ENCODE data around the gene NXNL1.
"Not testable (repeated sequence)": the region's sequence is repeated elsewhere in the genome, so short reads cannot be mapped to it uniquely, and the experiment has no call there.

Gene NXNL1

DNA sequence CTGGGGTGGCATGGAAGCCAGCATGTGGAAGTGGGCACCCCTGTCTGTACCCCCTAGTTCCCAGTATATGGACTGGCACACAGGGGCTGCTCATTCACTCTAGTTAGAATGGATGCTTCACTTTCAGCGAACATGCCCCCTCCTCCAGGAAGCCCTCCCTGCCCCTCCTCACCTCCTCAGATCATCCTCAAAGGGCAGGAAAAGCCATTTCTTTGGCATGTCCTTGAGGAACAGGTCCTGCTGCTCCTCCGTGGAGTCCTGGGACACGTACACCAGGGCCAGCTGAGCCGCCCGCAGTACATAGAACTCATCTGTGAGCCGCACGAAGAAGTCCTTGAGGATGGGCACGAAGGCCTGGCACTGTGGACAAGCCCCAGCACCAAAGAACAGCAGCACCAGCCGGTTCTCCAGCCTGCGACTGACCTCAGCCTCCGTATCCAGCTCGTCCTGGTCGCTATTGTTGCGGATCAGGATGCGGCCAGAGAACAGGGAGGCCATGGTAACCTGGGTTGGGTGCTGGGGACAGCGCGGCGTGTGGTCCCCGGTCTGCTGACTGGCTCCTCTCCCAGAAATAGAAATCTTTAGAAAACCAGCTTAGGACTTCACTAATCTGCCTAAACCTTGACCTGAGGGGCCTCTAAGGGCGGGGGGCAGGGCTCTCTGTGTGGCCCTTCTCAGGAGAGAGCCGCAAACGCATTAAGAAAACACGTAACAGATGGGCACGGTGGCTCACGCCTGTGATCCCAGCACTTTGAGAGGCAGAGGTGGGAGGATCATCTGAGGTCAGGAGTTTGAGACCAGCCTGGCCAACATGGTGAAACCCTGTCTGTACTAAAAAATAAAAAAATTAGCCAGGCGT lies at the start of gene NXNL1:
Gene NXNL1 (minus strand): TSS at position 555 of the 859 bp plus-strand sequence. CDS start 57 bp downstream, at position 498.
- no peak for DNase-seq

DNA sequence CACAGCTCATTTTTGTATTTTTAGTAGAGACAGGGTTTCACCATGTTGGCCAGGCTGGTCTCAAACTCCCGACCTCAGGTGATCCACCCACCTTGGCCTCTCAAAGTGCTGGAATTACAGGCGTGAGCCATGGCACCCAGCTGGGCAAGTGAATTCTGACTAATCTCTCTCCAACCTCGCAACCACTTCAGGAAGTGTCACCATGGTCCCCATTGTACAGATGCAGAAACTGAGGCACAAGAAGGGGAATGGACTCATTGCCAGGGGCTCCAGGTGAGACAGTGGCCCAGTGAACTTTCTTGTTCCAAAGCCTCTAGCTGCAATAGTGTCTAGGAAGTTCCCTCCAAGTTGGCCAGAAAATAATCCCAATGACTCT lies 47.8 kb upstream of the NXNL1 start:
- DNase-seq = not testable (repeated sequence)

DNA sequence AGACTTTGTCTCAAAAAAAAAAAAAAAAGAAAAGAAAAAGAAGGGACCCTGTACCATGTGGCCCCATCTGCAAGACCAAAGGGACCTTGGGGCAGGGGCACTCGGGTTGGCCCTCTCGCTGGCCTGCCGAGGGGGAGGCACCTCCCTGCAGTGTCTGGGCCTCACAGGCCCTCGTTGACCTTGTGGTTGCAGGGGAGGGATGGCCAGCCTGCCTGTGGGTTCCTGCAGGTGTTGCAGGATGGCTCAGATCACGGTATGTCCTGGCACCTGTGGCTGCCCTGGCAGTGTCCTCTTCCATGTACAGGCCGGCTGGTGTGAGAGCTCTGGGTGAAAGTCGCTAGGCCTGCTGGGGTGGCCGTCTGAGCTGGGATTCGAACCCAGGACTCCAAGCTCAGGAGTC lies 46.0 kb upstream of the NXNL1 start:
- no peak for DNase-seq

GRCh38 chr19:17505223-17505622 lies 44.5 kb upstream of the NXNL1 start:
- DNase-seq = no peak

DNA sequence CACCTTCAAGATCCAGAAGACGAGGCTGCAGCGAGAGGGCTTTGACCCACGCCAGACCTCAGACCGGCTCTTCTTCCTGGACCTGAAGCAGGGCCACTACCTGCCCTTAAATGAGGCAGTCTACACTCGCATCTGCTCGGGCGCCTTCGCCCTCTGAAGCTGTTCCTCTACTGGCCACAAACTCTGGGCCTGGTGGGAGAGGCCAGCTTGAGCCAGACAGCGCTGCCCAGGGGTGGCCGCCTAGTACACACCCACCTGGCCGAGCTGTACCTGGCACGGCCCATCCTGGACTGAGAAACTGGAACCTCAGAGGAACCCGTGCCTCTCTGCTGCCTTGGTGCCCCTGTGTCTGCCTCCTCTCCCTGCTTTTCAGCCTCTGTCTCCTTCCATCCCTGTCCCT lies 43.7 kb upstream of the NXNL1 start:
- no peak for DNase-seq

GRCh38 chr19:17504030-17504429 lies 43.3 kb upstream of the NXNL1 start:
- no peak for DNase-seq

- no peak for DNase-seq
These were observed 42.5 kb upstream of the NXNL1 start for GRCh38 chr19:17503240-17503639.

- DNase-seq = no peak
These were observed 39.9 kb upstream of the NXNL1 start for GRCh38 chr19:17500447-17501198.

DNA sequence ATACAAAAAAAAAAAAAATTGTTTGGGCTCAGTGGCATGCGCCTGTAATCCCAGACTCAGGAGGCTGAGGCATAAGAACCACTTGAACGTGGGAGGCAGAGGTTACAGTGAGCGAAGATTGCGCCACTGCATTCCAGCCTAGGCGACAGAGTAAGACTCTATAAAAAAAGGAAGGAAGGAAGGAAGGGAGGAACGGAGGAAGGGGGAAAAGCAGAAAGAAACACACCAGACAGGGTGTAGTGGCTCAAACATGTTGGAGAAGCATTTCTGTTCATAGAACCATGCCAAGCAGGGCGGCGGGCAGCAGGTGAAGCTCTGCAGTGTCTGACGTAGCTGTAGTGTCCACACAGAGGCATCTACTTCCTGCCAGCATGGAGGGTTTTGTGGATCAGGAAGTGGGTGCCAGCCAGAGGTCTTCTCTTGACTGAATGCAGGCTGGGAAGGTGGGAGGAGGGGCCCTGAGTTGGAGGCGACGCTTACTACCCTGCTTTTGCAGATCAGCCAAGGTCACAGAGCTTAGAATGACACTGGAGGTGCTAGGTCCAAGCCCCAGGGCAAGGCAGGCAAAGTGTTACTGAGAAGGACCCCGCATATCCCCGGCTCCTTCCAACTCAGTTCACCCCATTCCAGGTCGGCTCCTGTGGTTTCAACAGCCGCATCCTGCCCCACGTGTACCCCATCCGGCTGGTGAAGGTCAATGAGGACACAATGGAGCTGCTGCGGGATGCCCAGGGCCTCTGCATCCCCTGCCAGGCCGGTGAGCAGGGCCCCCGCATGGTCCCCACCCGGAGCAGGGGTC lies 39.1 kb upstream of the NXNL1 start:
- peak; percentile 70 for DNase-seq

- not testable (repeated sequence) for DNase-seq
These were observed 38.3 kb upstream of the NXNL1 start for GRCh38 chr19:17499025-17499424.

- DNase-seq = no peak
These were observed 36.5 kb upstream of the NXNL1 start for GRCh38 chr19:17497149-17497798.

GRCh38 chr19:17496337-17496997 lies 35.7 kb upstream of the NXNL1 start:
- peak; percentile 94 for DNase-seq

DNA sequence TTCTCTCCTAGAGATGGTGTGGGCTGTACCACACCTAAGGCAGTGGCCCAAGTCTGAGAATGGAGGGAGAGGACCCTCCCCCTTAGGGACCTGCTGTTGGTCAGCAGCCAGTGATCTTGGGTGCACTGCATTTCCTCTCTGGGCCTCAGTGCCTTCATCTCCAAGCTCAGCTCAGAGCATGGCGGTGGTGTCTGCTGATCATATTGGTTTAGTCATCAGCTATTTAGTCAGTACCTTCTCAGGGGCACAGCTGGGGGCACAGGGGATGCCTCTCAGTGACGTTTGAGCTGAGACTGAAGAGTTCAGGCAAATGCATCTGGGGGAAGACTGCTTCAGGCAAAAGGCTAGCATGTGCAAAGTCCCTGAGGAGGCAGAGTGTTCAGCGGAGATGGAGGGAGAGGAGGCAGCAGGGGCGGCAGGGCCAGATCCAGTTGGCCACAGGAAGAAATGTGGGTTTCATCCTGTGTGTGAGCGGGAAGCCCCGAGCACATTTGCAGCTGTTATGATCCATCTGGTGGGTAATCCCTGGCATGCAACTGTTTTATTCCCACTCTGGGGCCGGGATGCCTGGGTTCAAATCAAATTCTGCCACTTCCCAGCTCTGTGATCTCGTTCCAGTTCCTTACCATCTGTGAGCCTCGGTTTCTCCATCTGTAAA lies 35.0 kb upstream of the NXNL1 start:
- DNase-seq = no peak

GRCh38 chr19:17491287-17491686 lies 30.6 kb upstream of the NXNL1 start:
- no peak for DNase-seq

- no peak for DNase-seq
These were observed 29.7 kb upstream of the NXNL1 start for GRCh38 chr19:17490411-17490810.

- DNase-seq = no peak
These were observed 28.8 kb upstream of the NXNL1 start for GRCh38 chr19:17489392-17490030.

DNA sequence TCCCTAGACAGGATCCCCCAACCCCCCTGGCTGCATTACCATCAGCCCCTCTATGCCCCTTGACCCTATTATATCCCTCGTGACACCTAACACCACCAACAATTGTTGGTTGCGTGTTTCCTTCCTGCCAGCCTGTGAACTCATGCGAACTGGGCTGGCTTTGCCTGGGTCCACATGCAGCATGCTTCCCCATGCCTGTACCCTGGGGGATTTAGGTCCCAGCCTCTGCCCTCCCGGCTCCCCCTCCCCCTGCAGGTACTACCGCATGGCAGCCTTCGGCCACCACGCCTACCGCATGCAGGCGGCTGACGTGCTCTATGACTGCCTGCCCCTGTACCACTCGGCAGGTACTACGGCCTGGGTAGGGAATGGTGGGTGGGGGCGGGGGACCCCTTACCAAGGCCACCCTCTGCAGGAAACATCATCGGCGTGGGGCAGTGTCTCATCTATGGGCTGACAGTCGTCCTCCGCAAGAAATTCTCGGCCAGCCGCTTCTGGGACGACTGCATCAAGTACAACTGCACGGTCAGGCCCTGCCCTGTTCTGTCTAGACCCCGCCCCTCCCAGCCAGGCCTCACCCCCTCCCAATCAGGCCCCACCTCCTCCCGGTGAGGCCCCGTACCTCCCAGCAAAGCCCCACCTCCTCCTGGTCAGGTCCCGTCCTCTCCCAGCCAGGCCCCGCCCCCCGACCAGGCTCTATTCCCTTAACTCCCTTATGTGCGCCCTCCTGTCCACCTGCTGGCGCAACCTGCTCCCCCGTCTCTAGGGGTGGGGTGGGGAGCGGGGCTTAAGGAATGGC lies 28.1 kb upstream of the NXNL1 start:
- DNase-seq = peak; percentile 97

DNA sequence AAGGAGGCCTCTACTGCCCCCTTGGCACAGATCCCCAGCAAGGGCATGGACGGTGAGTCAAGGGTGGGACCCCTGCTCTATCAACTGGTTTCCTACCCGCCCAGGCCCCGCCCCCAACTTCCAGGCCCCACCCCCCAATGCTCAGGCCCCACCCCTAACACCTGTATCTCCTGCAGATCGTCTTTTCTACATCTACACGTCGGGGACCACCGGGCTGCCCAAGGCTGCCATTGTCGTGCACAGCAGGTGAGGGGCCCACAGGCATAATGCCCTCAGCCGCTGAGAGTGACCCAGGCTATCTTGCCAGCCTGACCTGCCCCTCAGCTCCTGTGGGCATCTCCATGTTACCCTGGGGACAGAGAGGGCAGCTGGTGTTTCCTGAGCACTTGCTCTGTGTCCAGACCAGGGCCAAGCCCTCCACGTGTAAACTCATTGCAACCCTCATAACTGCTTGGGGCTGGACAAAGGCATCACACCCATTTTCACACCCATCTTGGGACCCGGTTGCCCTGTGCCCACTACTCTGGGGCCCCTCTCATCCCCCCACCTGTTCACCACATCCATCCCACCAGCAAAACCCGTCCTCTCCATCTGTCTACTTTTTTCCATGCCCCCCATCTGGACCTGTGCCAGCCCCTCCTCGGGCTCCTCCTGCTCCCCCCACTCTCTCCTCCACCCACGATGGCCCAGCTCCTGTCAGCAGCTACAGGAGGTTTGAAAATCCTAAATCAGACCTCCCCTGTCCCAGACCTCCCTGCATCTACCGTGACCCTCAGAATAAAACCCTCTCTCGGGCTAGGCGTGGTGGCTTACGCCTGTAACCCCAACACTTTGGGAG lies 26.8 kb upstream of the NXNL1 start:
- no peak for DNase-seq

DNA sequence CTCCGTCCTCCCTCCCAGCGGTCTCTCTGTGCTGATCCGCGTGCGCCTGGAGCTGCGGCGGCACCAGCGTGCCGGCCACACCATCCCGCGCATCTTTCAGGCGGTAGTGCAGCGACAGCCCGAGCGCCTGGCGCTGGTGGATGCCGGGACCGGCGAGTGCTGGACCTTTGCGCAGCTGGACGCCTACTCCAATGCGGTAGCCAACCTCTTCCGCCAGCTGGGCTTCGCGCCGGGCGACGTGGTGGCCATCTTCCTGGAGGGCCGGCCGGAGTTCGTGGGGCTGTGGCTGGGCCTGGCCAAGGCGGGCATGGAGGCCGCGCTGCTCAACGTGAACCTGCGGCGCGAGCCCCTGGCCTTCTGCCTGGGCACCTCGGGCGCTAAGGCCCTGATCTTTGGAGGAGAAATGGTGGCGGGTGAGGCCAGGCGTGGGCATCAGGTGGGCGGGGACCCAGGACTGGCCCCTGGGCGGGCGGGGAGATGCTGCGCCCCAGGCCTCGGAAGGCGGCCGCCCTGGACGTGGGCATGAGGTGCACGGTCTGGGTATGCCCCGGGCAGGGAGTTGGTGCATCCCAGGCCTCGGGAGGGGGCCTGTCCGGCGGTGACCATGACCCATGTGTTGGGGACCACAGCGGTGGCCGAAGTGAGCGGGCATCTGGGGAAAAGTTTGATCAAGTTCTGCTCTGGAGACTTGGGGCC lies 26.0 kb upstream of the NXNL1 start:
- no peak for DNase-seq

Data from hematopoietic multipotent progenitor cell treated with erythropoietin and hydrocortisone succinate and interleukin-3 and kit ligand, for 4 days (in vitro differentiated cells).